MG63 (cell line): ENCODE results near the gene RUFY4. TPM values are rescaled to one million over a fixed set of nuclear protein-coding genes. Genes with fewer than 3 reads are reported as not detected.
"Not testable (repeated sequence)": the region's sequence is repeated elsewhere in the genome, so short reads cannot be mapped to it uniquely, and the experiment has no call there.

Source experiments
- DNase-seq: peaks from one replicate; pipeline ENCODE4 v3.0.0-alpha.2; 2020
- H3K27me3 ChIP-seq: fragments of 250-450 bp; sonication (Bioruptor Pico); 2 replicates; pipeline ENCODE4 v1.5.1; 2020; ENCODE audit warnings: mild to moderate bottlenecking, moderate library complexity
- H3K36me3 ChIP-seq: fragments of 250-450 bp; sonication (Bioruptor Pico); 2 replicates; pipeline ENCODE4 v1.5.1; 2020; ENCODE audit warnings: mild to moderate bottlenecking, moderate library complexity
- H3K4me3 ChIP-seq: fragments of 250-450 bp; sonication (Bioruptor Pico); 2 replicates; pipeline ENCODE4 v1.5.1; 2020; ENCODE audit warnings: mild to moderate bottlenecking, moderate library complexity
- H3K9me3 ChIP-seq: fragments of 250-450 bp; sonication (Bioruptor Pico); 2 replicates; pipeline ENCODE4 v1.5.1; 2020; ENCODE audit warnings: mild to moderate bottlenecking, moderate library complexity
- total RNA-seq: library from RNA; depleted of rRNA; stranded (reverse); fragments of >200 nt; shearing (Covaris generic); gene quantifications from 2 replicates; pipeline ENCODE4 v1.2.3, GENCODE V29; 2014; ENCODE audit warnings: low replicate concordance; rRNA removed

Gene RUFY4
- total RNA-seq, result not detected in 2 replicates

- H3K4me3 ChIP-seq, H3K36me3 ChIP-seq, H3K27me3 ChIP-seq, H3K9me3 ChIP-seq: not testable (repeated sequence)
- peak; percentile 44 for DNase-seq
Observed at GRCh38 chr2:218068721-218069334, at the start of gene RUFY4. RUFY4 (plus strand) TSS chr2:218069253; CDS start chr2:218070606, 1,353 bp downstream.

- no peak for DNase-seq
- no peaks in the 10 kb centered on the region for H3K36me3 ChIP-seq
- H3K27me3 ChIP-seq, result no peaks in the 10 kb centered on the region
- H3K9me3 ChIP-seq, result no peaks in the 10 kb centered on the region
- no peak overlapping the region for H3K4me3 ChIP-seq
Observed at GRCh38 chr2:218019411-218020060, 49.5 kb upstream of the RUFY4 start.

GRCh38 chr2:218020281-218020680, 48.8 kb upstream of the RUFY4 start:
- DNase-seq, result no peak
- Histone ChIP-seq H3K9me3 (no peaks in the 10 kb centered on the region), H3K36me3 (no peaks in the 10 kb centered on the region), H3K4me3 (no peak overlapping the region), H3K27me3 (no peaks in the 10 kb centered on the region)

- H3K27me3 ChIP-seq, result no peaks in the 10 kb centered on the region
- no peak for DNase-seq
- H3K9me3 ChIP-seq, result no peaks in the 10 kb centered on the region
- no peaks in the 10 kb centered on the region for H3K36me3 ChIP-seq
- H3K4me3 ChIP-seq, result no peak overlapping the region
Observed at GRCh38 chr2:218020966-218021535, 48.0 kb upstream of the RUFY4 start.

- H3K4me3 ChIP-seq, result no peak overlapping the region
- no peaks in the 10 kb centered on the region for H3K9me3 ChIP-seq
- DNase-seq, result no peak
- H3K36me3 ChIP-seq, result no peaks in the 10 kb centered on the region
- no peaks in the 10 kb centered on the region for H3K27me3 ChIP-seq
Observed at GRCh38 chr2:218021536-218022071, 47.4 kb upstream of the RUFY4 start.

- Histone ChIP-seq H3K36me3 (no peaks in the 10 kb centered on the region), H3K9me3 (no peaks in the 10 kb centered on the region), H3K27me3 (no peaks in the 10 kb centered on the region), H3K4me3 (no peak overlapping the region)
- no peak for DNase-seq
Observed at GRCh38 chr2:218022131-218022850, 46.8 kb upstream of the RUFY4 start.

- Histone ChIP-seq H3K4me3 (no peak overlapping the region), H3K27me3 (no peaks in the 10 kb centered on the region), H3K36me3 (no peaks in the 10 kb centered on the region), H3K9me3 (no peaks in the 10 kb centered on the region)
- DNase-seq, result no peak
Observed at GRCh38 chr2:218022851-218023530, 46.1 kb upstream of the RUFY4 start.

GRCh38 chr2:218023636-218024035, 45.4 kb upstream of the RUFY4 start:
- Histone ChIP-seq H3K27me3 (no peaks in the 10 kb centered on the region), H3K9me3 (no peaks in the 10 kb centered on the region), H3K4me3 (no peak overlapping the region), H3K36me3 (no peaks in the 10 kb centered on the region)
- no peak for DNase-seq

GRCh38 chr2:218024336-218024735, 44.7 kb upstream of the RUFY4 start:
- no peak for DNase-seq
- H3K27me3 ChIP-seq, result no peaks in the 10 kb centered on the region
- no peaks in the 10 kb centered on the region for H3K36me3 ChIP-seq
- no peak overlapping the region for H3K4me3 ChIP-seq
- no peaks in the 10 kb centered on the region for H3K9me3 ChIP-seq

GRCh38 chr2:218024871-218025270, 44.2 kb upstream of the RUFY4 start:
- H3K9me3 ChIP-seq, result no peaks in the 10 kb centered on the region
- DNase-seq, result no peak

GRCh38 chr2:218026244-218026643, 42.8 kb upstream of the RUFY4 start:
- H3K9me3 ChIP-seq, result no peaks in the 10 kb centered on the region
- H3K36me3 ChIP-seq, result no peaks in the 10 kb centered on the region
- DNase-seq, result no peak
- H3K27me3 ChIP-seq, result no peaks in the 10 kb centered on the region
- H3K4me3 ChIP-seq, result no peak overlapping the region

More at GRCh38 chr2:218024871-218025270, 44.2 kb upstream of the RUFY4 start:
- H3K36me3 ChIP-seq, result no peaks in the 10 kb centered on the region
- no peak overlapping the region for H3K4me3 ChIP-seq
- no peaks in the 10 kb centered on the region for H3K27me3 ChIP-seq

GRCh38 chr2:218026676-218027425, 42.2 kb upstream of the RUFY4 start:
- H3K9me3 ChIP-seq, result no peaks in the 10 kb centered on the region
- no peak for DNase-seq
- H3K4me3 ChIP-seq, result no peak overlapping the region
- H3K27me3 ChIP-seq, result no peaks in the 10 kb centered on the region
- no peaks in the 10 kb centered on the region for H3K36me3 ChIP-seq

GRCh38 chr2:218027426-218028188, 41.4 kb upstream of the RUFY4 start:
- no peaks in the 10 kb centered on the region for H3K36me3 ChIP-seq
- no peak overlapping the region for H3K4me3 ChIP-seq
- H3K9me3 ChIP-seq, result no peaks in the 10 kb centered on the region
- DNase-seq, result no peak
- H3K27me3 ChIP-seq, result no peaks in the 10 kb centered on the region

- no peak overlapping the region for H3K4me3 ChIP-seq
- no peaks in the 10 kb centered on the region for H3K9me3 ChIP-seq
- DNase-seq, result no peak
- H3K36me3 ChIP-seq, result no peaks in the 10 kb centered on the region
- no peaks in the 10 kb centered on the region for H3K27me3 ChIP-seq
Observed at GRCh38 chr2:218028189-218028495, 40.9 kb upstream of the RUFY4 start.

- DNase-seq, result no peak
- no peaks in the 10 kb centered on the region for H3K27me3 ChIP-seq
- no peak overlapping the region for H3K4me3 ChIP-seq
- no peaks in the 10 kb centered on the region for H3K9me3 ChIP-seq
- H3K36me3 ChIP-seq, result no peaks in the 10 kb centered on the region
Observed at GRCh38 chr2:218028562-218029348, 40.3 kb upstream of the RUFY4 start.
